ENCODE results near the gene CCDC182. TPM values are rescaled to one million over a fixed set of nuclear protein-coding genes. Genes with fewer than 3 reads are reported as not detected.

The CCDC182 gene
- total and polyA plus RNA-seq, 10 donors, result not detected

- intact Hi-C loops (cut with DNase I; ENCODE audit: low total_unique reads), result no loop called here
These were observed 7.6 kb downstream of the CCDC182 start for GRCh38 chr17:57737450-57737849.

DNA sequence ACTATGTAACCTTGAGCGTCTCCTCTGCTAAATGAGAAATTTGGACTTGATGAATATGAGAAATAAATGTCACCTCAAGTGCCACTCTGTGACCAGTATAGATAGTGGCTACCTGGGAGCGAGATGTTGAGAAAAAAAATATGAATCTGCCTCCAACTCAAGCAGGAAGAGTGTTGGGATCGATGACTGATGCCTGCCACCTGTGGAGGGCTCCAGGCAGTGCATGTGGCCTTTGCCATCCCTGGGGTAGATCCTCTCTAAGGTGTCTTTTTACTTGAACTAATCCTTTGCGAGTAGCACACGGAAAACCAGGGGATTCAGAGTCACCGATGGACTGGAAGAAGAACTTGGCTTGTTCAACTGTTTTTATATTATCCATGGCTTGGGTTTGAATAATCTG lies 9.4 kb downstream of the CCDC182 start:
- Histone ChIP-seq H3K4me3 (no peak overlapping the region), H3K9me3 (no peaks in the 10 kb centered on the region), H3K4me1 (peaks cover 0 to 10% (median 0%) of the 10 kb centered on the region in 6 donors), H3K36me3 (no peaks in the 10 kb centered on the region), H3K27me3 (replicated peaks in 1 of 7) (no peaks in the 10 kb centered on the region), H3K27ac (peak overlapping the region in 2 of 8 donors; percentile 9 to 10)
- no peak for DNase-seq
- WGBS, 5 donors, result 75 to 84% (median 81%) methylated on average over 6 of the region's 6 CpGs
- intact Hi-C loops (cut with DNase I; ENCODE audit: low total_unique reads), result no loop called here
- TF ChIP-seq POLR2AphosphoS5 (IDR thresholded peaks at IDR 0.05) (no peak), CTCF (IDR thresholded peaks at IDR 0.05 in 8 of 11, conservative IDR thresholded peaks at IDR 0.05 in 3 of 11) (peak in 5 of 11 experiments; percentile 19 to 34 (median 23)), POLR2A (IDR thresholded peaks at IDR 0.05) (no peak)

More at GRCh38 chr17:57737450-57737849, 7.6 kb downstream of the CCDC182 start:
- Histone ChIP-seq H3K36me3 (no peaks in the 10 kb centered on the region), H3K27me3 (replicated peaks in 1 of 7) (no peaks in the 10 kb centered on the region), H3K27ac (no peak overlapping the region), H3K4me1 (peaks cover 0 to 10% (median 0%) of the 10 kb centered on the region in 6 donors), H3K4me3 (no peak overlapping the region), H3K9me3 (no peaks in the 10 kb centered on the region)
- DNase-seq, result no peak
- WGBS, 5 donors, result 71 to 81% (median 79%) methylated on average over 3 of the region's 3 CpGs
- TF ChIP-seq POLR2AphosphoS5 (IDR thresholded peaks at IDR 0.05) (no peak), CTCF (IDR thresholded peaks at IDR 0.05 in 8 of 11, conservative IDR thresholded peaks at IDR 0.05 in 3 of 11) (no peak), POLR2A (IDR thresholded peaks at IDR 0.05) (no peak)

- Histone ChIP-seq H3K36me3 (no peaks in the 10 kb centered on the region), H3K9me3 (no peaks in the 10 kb centered on the region), H3K27ac (peak overlapping the region in 2 of 8 donors; percentile 9 to 10), H3K4me1 (peaks cover 0 to 9% (median 0%) of the 10 kb centered on the region in 6 donors), H3K4me3 (no peak overlapping the region), H3K27me3 (replicated peaks in 1 of 7) (no peaks in the 10 kb centered on the region)
- 76 to 85% (median 83%) methylated on average over 3 of the region's 3 CpGs for WGBS, 5 donors
- DNase-seq, result no peak
- intact Hi-C loops (cut with DNase I; ENCODE audit: low total_unique reads), result no loop called here
- TF ChIP-seq CTCF (IDR thresholded peaks at IDR 0.05 in 8 of 11, conservative IDR thresholded peaks at IDR 0.05 in 3 of 11), result no peak
- TF ChIP-seq POLR2A (IDR thresholded peaks at IDR 0.05), result no peak
- no peak for TF ChIP-seq POLR2AphosphoS5 (IDR thresholded peaks at IDR 0.05)
These were observed 9.9 kb downstream of the CCDC182 start for GRCh38 chr17:57735230-57735629.

DNA sequence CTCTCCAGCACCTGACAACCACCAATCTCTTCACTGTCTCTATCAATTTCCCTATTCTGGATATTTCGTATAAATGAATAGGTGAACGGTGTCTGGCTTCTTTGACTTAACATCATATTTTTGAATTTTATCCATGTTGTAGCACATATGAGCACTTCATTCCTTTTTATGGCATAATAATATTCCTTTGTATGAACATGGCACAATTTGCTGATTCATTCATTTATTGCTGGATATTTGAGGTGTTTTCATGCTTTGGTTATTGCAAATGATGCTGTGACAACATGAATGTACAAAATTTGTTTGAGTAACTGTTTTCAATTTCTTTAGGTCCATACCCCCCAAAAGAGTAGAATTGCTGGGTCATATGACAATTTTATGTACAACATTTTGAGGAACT lies 12.0 kb downstream of the CCDC182 start:
- TF ChIP-seq CTCF (IDR thresholded peaks at IDR 0.05 in 8 of 11, conservative IDR thresholded peaks at IDR 0.05 in 3 of 11), result no peak
- TF ChIP-seq POLR2A (IDR thresholded peaks at IDR 0.05), result no peak
- TF ChIP-seq POLR2AphosphoS5 (IDR thresholded peaks at IDR 0.05), result no peak
- Histone ChIP-seq H3K4me1 (peaks cover 0 to 4% (median 0%) of the 10 kb centered on the region in 6 donors), H3K4me3 (no peak overlapping the region), H3K27me3 (replicated peaks in 1 of 7) (no peaks in the 10 kb centered on the region), H3K9me3 (no peaks in the 10 kb centered on the region), H3K27ac (no peak overlapping the region), H3K36me3 (no peaks in the 10 kb centered on the region)
- 94 to 96% (median 96%) methylated on average over 2 of the region's 2 CpGs for WGBS, 5 donors
- DNase-seq, result no peak
- intact Hi-C loops (cut with DNase I; ENCODE audit: low total_unique reads), result no loop called here

All from spleen (tissue), 11 donors.